Measurements from ENCODE around the gene F11R. TPM values are rescaled to one million over a fixed set of nuclear protein-coding genes. Genes with fewer than 3 reads are reported as not detected.

The F11R gene
- total RNA-seq, 4 donors from 2014 or later: 68.4 to 125 (median 97.5) TPM

DNA sequence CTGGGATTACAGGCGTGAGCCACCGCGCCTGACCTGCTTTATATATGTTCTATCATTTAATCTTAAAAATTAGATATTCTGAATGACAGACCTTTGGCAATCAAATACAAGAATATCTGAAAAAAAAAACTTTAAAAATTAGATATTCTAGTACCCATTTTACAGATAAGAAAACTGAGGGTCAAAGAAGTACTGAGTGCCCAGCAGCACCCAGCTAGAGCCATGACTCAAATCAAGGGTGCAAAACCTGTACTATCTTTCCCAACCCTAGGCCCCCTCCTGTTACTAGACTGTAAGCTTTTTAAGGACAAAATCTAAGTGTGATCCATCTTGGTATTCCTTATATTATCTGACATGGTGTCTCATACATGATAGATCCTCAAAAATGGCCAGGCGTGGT, 40.5 kb upstream of the F11R start:
- WGBS, 2 donors: 96% methylated on average over 4 of the region's 4 CpGs
- no peak for DNase-seq (ENCODE audit: low spot score in 2 of 2)
- no peak overlapping the region for H3K4me3 ChIP-seq (ENCODE audit: low read depth, poor library complexity, severe bottlenecking)
- intact Hi-C loops (cut with DNase I; ENCODE audit: low total_unique reads): no loop called here
- no peak for TF ChIP-seq POLR2A (IDR thresholded peaks at IDR 0.05)
- TF ChIP-seq, protein P1, sequence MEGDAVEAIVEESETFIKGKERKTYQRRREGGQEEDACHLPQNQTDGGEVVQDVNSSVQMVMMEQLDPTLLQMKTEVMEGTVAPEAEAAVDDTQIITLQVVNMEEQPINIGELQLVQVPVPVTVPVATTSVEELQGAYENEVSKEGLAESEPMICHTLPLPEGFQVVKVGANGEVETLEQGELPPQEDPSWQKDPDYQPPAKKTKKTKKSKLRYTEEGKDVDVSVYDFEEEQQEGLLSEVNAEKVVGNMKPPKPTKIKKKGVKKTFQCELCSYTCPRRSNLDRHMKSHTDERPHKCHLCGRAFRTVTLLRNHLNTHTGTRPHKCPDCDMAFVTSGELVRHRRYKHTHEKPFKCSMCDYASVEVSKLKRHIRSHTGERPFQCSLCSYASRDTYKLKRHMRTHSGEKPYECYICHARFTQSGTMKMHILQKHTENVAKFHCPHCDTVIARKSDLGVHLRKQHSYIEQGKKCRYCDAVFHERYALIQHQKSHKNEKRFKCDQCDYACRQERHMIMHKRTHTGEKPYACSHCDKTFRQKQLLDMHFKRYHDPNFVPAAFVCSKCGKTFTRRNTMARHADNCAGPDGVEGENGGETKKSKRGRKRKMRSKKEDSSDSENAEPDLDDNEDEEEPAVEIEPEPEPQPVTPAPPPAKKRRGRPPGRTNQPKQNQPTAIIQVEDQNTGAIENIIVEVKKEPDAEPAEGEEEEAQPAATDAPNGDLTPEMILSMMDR (IDR thresholded peaks at IDR 0.05): no peak

DNA sequence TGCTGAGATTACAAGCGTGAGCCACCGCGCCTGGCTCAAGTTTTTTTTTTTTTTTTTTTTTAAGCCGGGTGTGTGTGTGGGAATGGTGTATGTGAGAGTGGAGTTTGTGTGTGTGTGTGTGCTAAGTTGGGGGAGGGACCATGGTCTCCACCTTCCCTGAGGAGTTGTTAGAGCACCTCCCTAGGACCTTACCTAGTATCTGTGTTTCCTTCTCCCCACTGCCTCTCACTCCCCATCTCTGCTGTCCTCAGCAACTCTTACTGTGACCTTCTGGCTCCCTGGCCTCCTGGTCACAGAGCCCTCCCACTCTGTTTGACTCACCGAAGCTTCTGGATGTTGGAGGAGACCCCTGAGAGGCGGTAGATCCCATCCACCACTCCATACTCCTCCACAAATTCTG, 38.3 kb upstream of the F11R start:
- no peak overlapping the region for H3K4me3 ChIP-seq (ENCODE audit: low read depth, poor library complexity, severe bottlenecking)
- intact Hi-C loops (cut with DNase I; ENCODE audit: low total_unique reads): no loop called here
- DNase-seq (ENCODE audit: low spot score in 2 of 2): no peak
- 87 to 93% methylated on average over 6 of the region's 6 CpGs for WGBS, 2 donors
- no peak for TF ChIP-seq POLR2A (IDR thresholded peaks at IDR 0.05)
- TF ChIP-seq, protein P1 (IDR thresholded peaks at IDR 0.05): no peak

DNA sequence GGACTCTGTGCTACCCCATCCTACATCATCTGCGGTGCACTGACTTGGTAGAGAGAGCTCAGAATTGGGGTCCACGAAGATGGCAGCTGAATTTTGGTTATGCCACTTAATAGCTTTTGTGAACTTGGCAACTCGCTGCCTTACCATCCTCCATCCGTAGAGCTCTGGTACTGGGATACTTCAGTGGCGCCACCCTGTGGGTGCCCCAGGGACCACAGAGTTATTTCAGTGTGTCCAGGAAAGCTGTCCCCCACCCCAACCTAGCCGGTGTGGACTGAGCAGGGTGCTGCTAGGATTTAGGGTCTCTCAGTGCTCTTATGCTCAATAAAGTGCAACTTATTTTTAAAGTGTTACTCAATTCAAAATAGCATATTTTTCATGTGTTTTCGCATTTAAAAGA, 33.9 kb upstream of the F11R start:
- 89 to 90% methylated on average over 7 of the region's 7 CpGs for WGBS, 2 donors
- DNase-seq (ENCODE audit: low spot score in 2 of 2): no peak
- intact Hi-C loops (cut with DNase I; ENCODE audit: low total_unique reads): no loop called here
- TF ChIP-seq, protein P1 (IDR thresholded peaks at IDR 0.05): no peak
- TF ChIP-seq POLR2A (IDR thresholded peaks at IDR 0.05): no peak
- H3K4me3 ChIP-seq (ENCODE audit: low read depth, poor library complexity, severe bottlenecking): no peak overlapping the region

DNA sequence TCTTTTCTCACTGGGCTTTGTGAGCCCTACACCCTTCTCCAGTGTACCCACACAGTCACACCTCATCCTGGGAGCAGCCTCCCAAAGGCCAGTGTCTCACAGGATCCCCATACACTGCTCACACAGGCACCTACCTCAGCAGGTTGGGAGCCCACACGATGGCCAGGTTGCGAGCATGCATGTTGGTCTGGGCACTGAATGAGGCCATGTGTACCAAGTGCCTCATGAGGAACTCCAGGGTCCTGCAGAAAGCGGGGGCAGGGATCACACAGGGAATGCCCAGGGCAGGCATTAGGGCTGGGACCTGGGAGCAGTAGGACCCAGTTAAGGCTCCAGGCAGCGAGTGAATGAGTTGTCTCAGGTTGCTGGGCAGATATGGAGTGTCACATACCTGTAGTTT, 33.3 kb upstream of the F11R start:
- 93 to 94% methylated on average over 3 to 4 of the region's 4 CpGs for WGBS, 2 donors
- intact Hi-C loops (cut with DNase I; ENCODE audit: low total_unique reads): no loop called here

DNA sequence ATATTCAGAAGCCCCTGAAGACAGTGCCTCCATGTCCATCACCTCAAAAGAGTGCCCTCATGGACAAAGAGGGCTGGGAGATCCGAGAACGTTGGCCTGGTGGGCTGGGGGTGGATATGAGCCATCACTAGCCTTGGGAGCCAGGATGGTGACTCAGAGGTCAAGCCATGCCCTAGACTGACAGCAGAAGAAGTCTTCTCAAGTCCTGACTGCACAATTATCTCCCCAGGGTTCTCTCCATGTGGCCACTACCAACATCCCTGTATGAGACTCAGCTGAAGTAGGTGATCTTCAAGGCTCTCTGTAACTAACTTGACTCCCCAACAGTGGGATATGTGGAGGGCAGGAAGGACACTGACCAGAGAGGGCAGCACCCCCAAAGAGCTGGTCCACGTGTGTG, 31.9 kb upstream of the F11R start:
- intact Hi-C loops (cut with DNase I; ENCODE audit: low total_unique reads): no loop called here
- WGBS, 2 donors: 78 to 93% methylated on average over 3 of the region's 3 CpGs
- DNase-seq (ENCODE audit: low spot score in 2 of 2): no peak
- H3K4me3 ChIP-seq (ENCODE audit: low read depth, poor library complexity, severe bottlenecking): no peak overlapping the region
- no peak for TF ChIP-seq POLR2A (IDR thresholded peaks at IDR 0.05)
- TF ChIP-seq, protein P1 (IDR thresholded peaks at IDR 0.05): no peak

More for the DNA sequence above, 33.3 kb upstream of the F11R start:
- TF ChIP-seq, protein P1 (IDR thresholded peaks at IDR 0.05): no peak
- no peak for TF ChIP-seq POLR2A (IDR thresholded peaks at IDR 0.05)
- DNase-seq (ENCODE audit: low spot score in 2 of 2): no peak
- H3K4me3 ChIP-seq (ENCODE audit: low read depth, poor library complexity, severe bottlenecking): no peak overlapping the region

DNA sequence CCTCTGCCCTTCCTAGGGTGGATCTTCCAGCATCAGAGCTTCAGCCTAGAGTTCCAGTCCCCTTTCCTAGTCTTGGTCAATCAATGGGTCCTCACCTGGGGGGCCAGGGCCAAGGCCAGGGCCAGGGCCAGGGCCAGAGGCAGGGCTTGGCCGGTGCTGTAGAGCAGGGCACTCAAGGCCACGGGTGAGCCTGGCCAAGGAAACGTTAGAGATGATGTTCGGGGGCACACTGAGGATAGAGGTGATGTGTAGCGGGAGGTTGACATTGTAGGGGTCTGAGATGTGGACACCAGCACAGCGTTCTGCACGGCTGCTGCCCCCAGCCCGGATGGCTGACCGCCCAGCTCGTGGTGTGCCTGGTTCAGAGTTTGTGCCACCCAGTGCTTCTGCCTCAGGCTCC, 30.3 kb upstream of the F11R start:
- TF ChIP-seq POLR2A (IDR thresholded peaks at IDR 0.05): no peak
- TF ChIP-seq, protein P1 (IDR thresholded peaks at IDR 0.05): no peak
- intact Hi-C loops (cut with DNase I; ENCODE audit: low total_unique reads): no loop called here
- 92 to 94% methylated on average over 10 of the region's 10 CpGs for WGBS, 2 donors
- H3K4me3 ChIP-seq (ENCODE audit: low read depth, poor library complexity, severe bottlenecking): no peak overlapping the region
- DNase-seq (ENCODE audit: low spot score in 2 of 2): no peak
